Activated CD4-positive, alpha-beta T cell treated with anti-CD3 and anti-CD28 coated beads, Interleukin-2, amount 50 U/mL, for 4 hours (primary cell): ENCODE data around the gene THOC3.
"Not testable (repeated sequence)": the region's sequence is repeated elsewhere in the genome, so short reads cannot be mapped to it uniquely, and the experiment has no call there.

Source experiments
- DNase-seq, 2 experiments: peaks; one replicate each; pipeline ENCODE4 v3.0.0-alpha.2; 2020

Gene THOC3

GRCh38 chr5:175967471-175968372 is at the start of gene THOC3:
Gene THOC3 (minus strand): TSS chr5:175968315. CDS start chr5:175968208, 107 bp downstream.
- DNase-seq = peak; percentile 55 to 68

- not testable (repeated sequence) for DNase-seq
These were observed 49.2 kb upstream of the THOC3 start for GRCh38 chr5:176017324-176017723.

GRCh38 chr5:176014360-176014759 is 46.2 kb upstream of the THOC3 start:
- DNase-seq = not testable (repeated sequence)

- not testable (repeated sequence) for DNase-seq
These were observed 43.0 kb upstream of the THOC3 start for GRCh38 chr5:176011088-176011487.

GRCh38 chr5:176010202-176010601 is 42.1 kb upstream of the THOC3 start:
- DNase-seq = not testable (repeated sequence)

GRCh38 chr5:176007220-176007619 is 39.1 kb upstream of the THOC3 start:
- DNase-seq = not testable (repeated sequence)

- not testable (repeated sequence) for DNase-seq
These were observed 38.7 kb upstream of the THOC3 start for GRCh38 chr5:176006819-176007218.

GRCh38 chr5:175997979-175998378 is 29.9 kb upstream of the THOC3 start:
- DNase-seq = not testable (repeated sequence)

- not testable (repeated sequence) for DNase-seq
These were observed 29.4 kb upstream of the THOC3 start for GRCh38 chr5:175997495-175997894.

- DNase-seq = not testable (repeated sequence)
These were observed 28.7 kb upstream of the THOC3 start for GRCh38 chr5:175996791-175997190.

GRCh38 chr5:175995506-175995905 is 27.4 kb upstream of the THOC3 start:
- not testable (repeated sequence) for DNase-seq

GRCh38 chr5:175979371-175979995 is 11.4 kb upstream of the THOC3 start:
- not testable (repeated sequence) for DNase-seq

GRCh38 chr5:175968381-175968780 is 266 bp upstream of the THOC3 start:
- DNase-seq = not testable (repeated sequence)

- not testable (repeated sequence) for DNase-seq
These were observed 5.8 kb downstream of the THOC3 start for GRCh38 chr5:175962329-175962728.

GRCh38 chr5:175960228-175960627 is 7.9 kb downstream of the THOC3 start:
- not testable (repeated sequence) for DNase-seq

GRCh38 chr5:175958515-175958914 is 9.6 kb downstream of the THOC3 start:
- not testable (repeated sequence) for DNase-seq

- not testable (repeated sequence) for DNase-seq
These were observed 14.0 kb downstream of the THOC3 start for GRCh38 chr5:175954107-175954506.

GRCh38 chr5:175952810-175953209 is 15.3 kb downstream of the THOC3 start:
- not testable (repeated sequence) for DNase-seq

GRCh38 chr5:175951339-175951969 is 16.7 kb downstream of the THOC3 start:
- not testable (repeated sequence) for DNase-seq

- not testable (repeated sequence) for DNase-seq
These were observed 19.6 kb downstream of the THOC3 start for GRCh38 chr5:175948329-175949108.

GRCh38 chr5:175943253-175943652 is 24.9 kb downstream of the THOC3 start:
- DNase-seq = not testable (repeated sequence)

- not testable (repeated sequence) for DNase-seq
These were observed 27.5 kb downstream of the THOC3 start for GRCh38 chr5:175940632-175941031.
